ENCODE data around the gene ASB11. TPM values are rescaled to one million over a fixed set of nuclear protein-coding genes. Genes with fewer than 3 reads are reported as not detected.

ASB11 gene
- total RNA-seq, 3 donors from 2014 or later (not counting 1 experiment from before 2014, with no cell fraction given), result 0.24 TPM; not detected in 2

DNA sequence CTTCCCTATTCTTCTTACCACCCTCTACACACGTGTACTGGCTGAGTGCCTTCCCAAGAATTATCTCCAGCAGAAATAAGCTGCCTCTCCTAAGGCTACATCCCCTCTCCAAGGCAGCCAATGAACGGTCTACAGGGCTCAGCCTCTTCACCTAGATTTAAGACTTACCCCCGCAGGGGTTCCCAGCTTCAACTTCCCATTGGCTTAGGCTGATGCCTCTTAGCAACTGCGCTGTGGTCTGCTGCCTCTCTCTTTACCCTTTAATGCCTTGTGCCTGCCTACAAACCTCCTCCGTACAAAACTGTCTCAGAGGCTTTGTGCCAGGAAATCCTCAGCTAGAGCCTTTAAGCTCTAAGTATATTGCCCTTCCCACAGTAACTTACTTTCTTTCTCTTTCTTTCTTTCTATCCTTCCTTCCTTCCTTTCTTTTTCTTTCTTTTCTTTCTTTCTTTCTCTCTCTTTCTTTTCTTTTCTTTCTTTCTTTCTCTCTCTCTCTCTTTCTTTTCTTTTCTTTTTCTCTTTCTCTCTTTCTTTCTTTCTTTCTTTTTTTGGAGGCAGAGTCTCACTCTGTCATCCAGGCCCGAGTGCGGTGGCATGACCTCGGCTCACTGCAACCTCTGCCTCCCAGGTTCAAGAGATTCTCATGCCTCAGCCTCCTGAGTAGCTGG lies 35.0 kb upstream of the ASB11 start:
- H3K4me3 ChIP-seq (ENCODE audit: low read length), result no peak overlapping the region
- Mint-ChIP-seq H3K27me3 (ENCODE audit: low read depth in 2 of 2) (peaks cover 0 to 17% of the 10 kb centered on the region in 2 donors), H3K4me1 (no peaks in the 10 kb centered on the region), H3K27ac (no peak overlapping the region), H3K4me3 (no peak overlapping the region), H3K36me3 (no peaks in the 10 kb centered on the region), H3K9me3 (no peaks in the 10 kb centered on the region)
- intact Hi-C loops (cut with micrococcal nuclease), result no loop called here
- H3K27me3 ChIP-seq (ENCODE audit: control insufficient read depth, insufficient read depth, low read length), result no peaks in the 10 kb centered on the region
- no peaks in the 10 kb centered on the region for H3K4me1 ChIP-seq (ENCODE audit: control insufficient read depth, insufficient read depth, low read length)
- TF ChIP-seq, protein P1, sequence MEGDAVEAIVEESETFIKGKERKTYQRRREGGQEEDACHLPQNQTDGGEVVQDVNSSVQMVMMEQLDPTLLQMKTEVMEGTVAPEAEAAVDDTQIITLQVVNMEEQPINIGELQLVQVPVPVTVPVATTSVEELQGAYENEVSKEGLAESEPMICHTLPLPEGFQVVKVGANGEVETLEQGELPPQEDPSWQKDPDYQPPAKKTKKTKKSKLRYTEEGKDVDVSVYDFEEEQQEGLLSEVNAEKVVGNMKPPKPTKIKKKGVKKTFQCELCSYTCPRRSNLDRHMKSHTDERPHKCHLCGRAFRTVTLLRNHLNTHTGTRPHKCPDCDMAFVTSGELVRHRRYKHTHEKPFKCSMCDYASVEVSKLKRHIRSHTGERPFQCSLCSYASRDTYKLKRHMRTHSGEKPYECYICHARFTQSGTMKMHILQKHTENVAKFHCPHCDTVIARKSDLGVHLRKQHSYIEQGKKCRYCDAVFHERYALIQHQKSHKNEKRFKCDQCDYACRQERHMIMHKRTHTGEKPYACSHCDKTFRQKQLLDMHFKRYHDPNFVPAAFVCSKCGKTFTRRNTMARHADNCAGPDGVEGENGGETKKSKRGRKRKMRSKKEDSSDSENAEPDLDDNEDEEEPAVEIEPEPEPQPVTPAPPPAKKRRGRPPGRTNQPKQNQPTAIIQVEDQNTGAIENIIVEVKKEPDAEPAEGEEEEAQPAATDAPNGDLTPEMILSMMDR (IDR thresholded peaks at IDR 0.05), result no peak
- ATAC-seq (no peak), DNase-seq (no peak)
- no peaks in the 10 kb centered on the region for H3K36me3 ChIP-seq (ENCODE audit: control insufficient read depth, insufficient read depth, low read length)
- no peak overlapping the region for H3K27ac ChIP-seq (ENCODE audit: low read length)
- no peaks in the 10 kb centered on the region for H3K9me3 ChIP-seq (ENCODE audit: control insufficient read depth, insufficient read depth, low read length)
- 34% methylated on average over 5 of the region's 8 CpGs for WGBS (ENCODE audit: insufficient coverage)

DNA sequence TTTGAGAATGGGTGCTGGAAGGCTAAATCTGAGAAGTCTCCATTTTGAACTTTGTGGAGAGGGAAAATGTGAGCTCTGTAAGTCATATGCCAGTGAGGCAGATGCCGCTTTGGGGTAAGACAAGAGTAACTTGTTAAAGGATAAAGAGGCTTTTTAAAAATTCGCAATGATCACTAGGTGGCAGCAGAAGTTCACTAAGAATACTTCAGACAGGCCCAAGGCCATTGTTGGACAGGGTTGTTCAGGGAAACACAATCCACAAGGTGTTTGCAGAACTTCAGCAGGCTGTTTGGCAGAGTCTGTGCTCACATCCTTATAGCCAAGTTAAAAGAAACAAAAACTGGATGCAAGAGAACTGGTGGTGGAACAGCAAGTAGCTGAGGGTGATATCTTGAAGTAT lies 33.6 kb upstream of the ASB11 start:
- H3K27ac Mint-ChIP-seq, result no peak overlapping the region
- no peaks in the 10 kb centered on the region for H3K36me3 Mint-ChIP-seq
- ATAC-seq (peak in 1 of 3 donors; percentile 42), DNase-seq (peak in 1 of 2 donors; percentile 56)
- no peaks in the 10 kb centered on the region for H3K36me3 ChIP-seq (ENCODE audit: control insufficient read depth, insufficient read depth, low read length)
- H3K9me3 ChIP-seq (ENCODE audit: control insufficient read depth, insufficient read depth, low read length), result no peaks in the 10 kb centered on the region
- WGBS (ENCODE audit: insufficient coverage), result 21% methylated on average over 2 of the region's 2 CpGs
- no peak overlapping the region for H3K4me3 ChIP-seq (ENCODE audit: low read length)
- TF ChIP-seq, protein P1 (IDR thresholded peaks at IDR 0.05), result peak; percentile 10
- no peaks in the 10 kb centered on the region for H3K27me3 ChIP-seq (ENCODE audit: control insufficient read depth, insufficient read depth, low read length)
- intact Hi-C loops (cut with micrococcal nuclease), result no loop called here
- H3K4me3 Mint-ChIP-seq, result no peak overlapping the region
- peaks cover 2 to 12% of the 10 kb centered on the region in 2 donors for H3K27me3 Mint-ChIP-seq (ENCODE audit: low read depth in 2 of 2)
- H3K4me1 Mint-ChIP-seq, result no peaks in the 10 kb centered on the region
- H3K27ac ChIP-seq (ENCODE audit: low read length), result no peak overlapping the region
- H3K9me3 Mint-ChIP-seq, result no peaks in the 10 kb centered on the region
- H3K4me1 ChIP-seq (ENCODE audit: control insufficient read depth, insufficient read depth, low read length), result no peaks in the 10 kb centered on the region

DNA sequence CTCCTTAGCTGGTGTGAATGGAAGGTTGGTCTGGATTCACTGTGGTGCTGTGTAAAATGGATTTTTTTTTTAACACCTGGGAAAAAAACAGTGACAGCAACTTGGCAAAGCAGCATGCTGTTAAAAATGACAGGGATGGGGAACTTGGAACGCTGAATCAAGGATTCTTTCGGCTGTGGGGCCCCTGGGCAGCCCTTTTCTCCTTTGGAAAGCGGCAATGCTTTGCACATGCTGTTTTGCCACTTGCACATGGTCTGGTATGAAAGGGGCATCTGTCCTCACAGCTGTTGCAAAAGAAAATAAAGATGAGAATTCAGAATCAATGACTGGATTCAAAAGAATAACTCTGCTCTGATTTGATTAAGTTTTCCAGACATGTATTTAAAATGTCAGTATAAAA lies 30.5 kb upstream of the ASB11 start:
- Mint-ChIP-seq H3K4me1 (no peaks in the 10 kb centered on the region), H3K4me3 (no peak overlapping the region), H3K36me3 (no peaks in the 10 kb centered on the region), H3K9me3 (no peaks in the 10 kb centered on the region), H3K27ac (no peak overlapping the region), H3K27me3 (ENCODE audit: low read depth in 2 of 2) (peaks cover 9 to 37% of the 10 kb centered on the region in 2 donors)
- H3K9me3 ChIP-seq (ENCODE audit: control insufficient read depth, insufficient read depth, low read length), result no peaks in the 10 kb centered on the region
- intact Hi-C loops (cut with micrococcal nuclease), result no loop called here
- no peak overlapping the region for H3K27ac ChIP-seq (ENCODE audit: low read length)
- TF ChIP-seq, protein P1 (IDR thresholded peaks at IDR 0.05), result no peak
- no peak overlapping the region for H3K4me3 ChIP-seq (ENCODE audit: low read length)
- no peaks in the 10 kb centered on the region for H3K36me3 ChIP-seq (ENCODE audit: control insufficient read depth, insufficient read depth, low read length)
- H3K4me1 ChIP-seq (ENCODE audit: control insufficient read depth, insufficient read depth, low read length), result no peaks in the 10 kb centered on the region
- ATAC-seq (no peak), DNase-seq (no peak)
- WGBS (ENCODE audit: insufficient coverage), result 72% methylated on average over 2 of the region's 3 CpGs
- no peaks in the 10 kb centered on the region for H3K27me3 ChIP-seq (ENCODE audit: control insufficient read depth, insufficient read depth, low read length)

DNA sequence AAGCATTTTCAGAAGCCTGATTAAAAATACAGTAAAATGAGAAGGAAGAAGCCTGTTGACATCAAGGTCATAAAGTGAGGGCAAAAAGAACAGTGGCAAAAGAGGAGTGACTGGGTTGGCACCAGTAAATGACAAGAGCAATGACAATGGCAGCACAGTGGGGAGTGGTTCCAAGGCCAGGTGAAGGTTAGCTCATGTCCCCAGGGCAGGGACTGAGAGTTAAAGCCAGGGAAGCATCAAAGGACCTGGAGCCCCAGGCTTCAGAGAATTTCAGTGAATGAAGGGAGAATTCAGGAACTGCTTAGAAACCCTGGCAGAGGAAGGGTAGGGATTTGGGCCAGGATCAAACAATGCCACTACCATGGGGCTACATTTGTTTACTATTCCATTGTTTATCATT lies 28.7 kb upstream of the ASB11 start:
- no peaks in the 10 kb centered on the region for H3K36me3 ChIP-seq (ENCODE audit: control insufficient read depth, insufficient read depth, low read length)
- Mint-ChIP-seq H3K4me3 (no peak overlapping the region), H3K4me1 (no peaks in the 10 kb centered on the region), H3K36me3 (no peaks in the 10 kb centered on the region), H3K9me3 (no peaks in the 10 kb centered on the region), H3K27ac (no peak overlapping the region), H3K27me3 (ENCODE audit: low read depth in 2 of 2) (peaks cover 12 to 53% of the 10 kb centered on the region in 2 donors)
- intact Hi-C loops (cut with micrococcal nuclease), result no loop called here
- no peaks in the 10 kb centered on the region for H3K9me3 ChIP-seq (ENCODE audit: control insufficient read depth, insufficient read depth, low read length)
- TF ChIP-seq, protein P1 (IDR thresholded peaks at IDR 0.05), result no peak
- ATAC-seq (no peak), DNase-seq (no peak)
- H3K4me1 ChIP-seq (ENCODE audit: control insufficient read depth, insufficient read depth, low read length), result no peaks in the 10 kb centered on the region
- H3K27ac ChIP-seq (ENCODE audit: low read length), result no peak overlapping the region
- no peak overlapping the region for H3K4me3 ChIP-seq (ENCODE audit: low read length)
- no peaks in the 10 kb centered on the region for H3K27me3 ChIP-seq (ENCODE audit: control insufficient read depth, insufficient read depth, low read length)
